Liver (tissue), 9 donors: ENCODE data around the gene OR10H4. TPM values are rescaled to one million over a fixed set of nuclear protein-coding genes. Genes with fewer than 3 reads are reported as not detected.

Source experiments
- DNase-seq: peaks from one replicate; pipeline ENCODE4 v3.0.0-alpha.2; 2017; ENCODE audit warnings: low spot score
- H3K27ac ChIP-seq, 2 donors: one replicate each; pipeline ENCODE4 v1.7.0; 2013; ENCODE audit warnings: inconsistent platforms in 2 of 2, low read length in 2 of 2, control low read depth in 1 of 2, low read depth in 1 of 2, mild to moderate bottlenecking in 1 of 2
- H3K27me3 ChIP-seq, 4 donors: one replicate each; pipeline versions ENCODE4 v1.6.1 to v1.7.0; 2013; ENCODE audit warnings: low read length in 3 of 4, inconsistent platforms in 1 of 4, mild to moderate bottlenecking in 1 of 4, moderate library complexity in 1 of 4; ENCODE audit not compliant: control insufficient read depth in 4 of 4, insufficient read depth in 4 of 4
- H3K36me3 ChIP-seq, 4 donors: one replicate each; pipeline versions ENCODE4 v1.6.1 to v1.7.0; 2013; ENCODE audit warnings: low read length in 3 of 4, mild to moderate bottlenecking in 3 of 4, low read depth in 1 of 4, moderate library complexity in 1 of 4; ENCODE audit not compliant: control insufficient read depth in 4 of 4, insufficient read depth in 3 of 4
- H3K4me1 ChIP-seq, 4 donors: one replicate each; pipeline versions ENCODE4 v1.6.1 to v1.7.0; 2013; ENCODE audit warnings: low read length in 3 of 4, mild to moderate bottlenecking in 3 of 4, moderate library complexity in 1 of 4; ENCODE audit not compliant: control insufficient read depth in 4 of 4, insufficient read depth in 4 of 4
- H3K4me3 ChIP-seq, 3 donors: one replicate each; pipeline versions ENCODE4 v1.6.1 to v1.7.0; 2013; ENCODE audit warnings: low read length in 3 of 3, control low read depth in 1 of 3, low read depth in 1 of 3, mild to moderate bottlenecking in 1 of 3
- H3K9ac ChIP-seq, 2 donors: one replicate each; pipeline ENCODE4 v1.7.0; 2013; ENCODE audit warnings: low read length in 2 of 2, mild to moderate bottlenecking in 2 of 2, moderate library complexity in 2 of 2, control low read depth in 1 of 2, low read depth in 1 of 2
- H3K9me3 ChIP-seq, 4 donors: one replicate each; pipeline versions ENCODE4 v1.6.1 to v1.7.0; 2013; ENCODE audit warnings: low read length in 3 of 4; ENCODE audit not compliant: control insufficient read depth in 4 of 4
- ATF3 ChIP-seq: IDR thresholded peaks from 2 replicates; pipeline ENCODE4 v1.6.1; 2016; ENCODE audit warnings: antibody characterized with exemption
- EGR1 ChIP-seq, 2 donors: IDR thresholded peaks; 2 replicates each; pipeline ENCODE4 v1.6.1; 2016 to 2018; ENCODE audit warnings: antibody characterized with exemption in 2 of 2, low read depth in 2 of 2
- FOXA2 ChIP-seq: IDR thresholded peaks from 2 replicates; pipeline ENCODE4 v1.6.1; 2016; ENCODE audit warnings: antibody characterized with exemption
- GABPA ChIP-seq, 2 donors: IDR thresholded peaks in 1 of 2; conservative IDR thresholded peaks in 1 of 2; 2 replicates each; pipeline ENCODE4 v1.6.1; 2016; ENCODE audit warnings: antibody characterized with exemption in 2 of 2, mild to moderate bottlenecking in 1 of 2, moderate library complexity in 1 of 2
- HNF4A ChIP-seq, 2 donors: conservative IDR thresholded peaks; 2 replicates each; pipeline ENCODE4 v1.6.1; 2016; ENCODE audit warnings: antibody characterized with exemption in 2 of 2, mild to moderate bottlenecking in 2 of 2
- HNF4G ChIP-seq: IDR thresholded peaks from 2 replicates; pipeline ENCODE4 v1.6.1; 2016; ENCODE audit warnings: antibody characterized with exemption
- JUND ChIP-seq, 2 donors: IDR thresholded peaks; 2 replicates each; pipeline ENCODE4 v1.6.1; 2016; ENCODE audit warnings: antibody characterized with exemption in 2 of 2
- MAX ChIP-seq: IDR thresholded peaks from 2 replicates; pipeline ENCODE4 v1.6.1; 2016; ENCODE audit warnings: antibody characterized with exemption
- RAD21 ChIP-seq, 2 donors: IDR thresholded peaks; 2 replicates each; pipeline ENCODE4 v1.6.1; 2016; ENCODE audit warnings: antibody characterized with exemption in 2 of 2, mild to moderate bottlenecking in 2 of 2
- RXRA ChIP-seq, 2 donors: IDR thresholded peaks; 2 replicates each; pipeline ENCODE4 v1.6.1; 2017 to 2018; ENCODE audit warnings: antibody characterized with exemption in 2 of 2, mild to moderate bottlenecking in 1 of 2
- SP1 ChIP-seq: IDR thresholded peaks from 2 replicates; pipeline ENCODE4 v1.6.1; 2018; ENCODE audit warnings: antibody characterized with exemption, mild to moderate bottlenecking
- TAF1 ChIP-seq: conservative IDR thresholded peaks from 2 replicates; pipeline ENCODE4 v1.6.1; 2016; ENCODE audit warnings: antibody characterized with exemption, mild to moderate bottlenecking
- YY1 ChIP-seq: IDR thresholded peaks from 2 replicates; pipeline ENCODE4 v1.6.1; 2016; ENCODE audit warnings: antibody characterized with exemption, mild to moderate bottlenecking
- WGBS: extraction: QIAGEN DNeasy Blood & Tissue Kit; methylation state at CpG from one replicate; pipeline ENCODE4 v1.1.7; 2013; 5-methylcytosine and 5-hydroxymethylcytosine counted together
- polyA plus RNA-seq, 2 donors: library from polyadenylated mRNA; stranded (reverse) in 1 of 2; unstranded in 1 of 2; fragments of 200-250 nt in 1 of 2; fragments of >200 nt in 1 of 2; fragmentation: Nextera tagmentation in 1 of 2; extraction: Ambion mirVana in 1 of 2; gene quantifications; one replicate each; pipeline versions ENCODE4 v1.2.1 to v1.2.3, GENCODE V29; 2013 to 2015
- total RNA-seq, 2 donors: library from RNA; depleted of rRNA; stranded (reverse); fragments of >200 nt; gene quantifications; one replicate each; pipeline ENCODE4 v1.2.3, GENCODE V29; 2014
- TF ChIP-seq, protein P1 (sequence below): IDR thresholded peaks from 2 replicates; pipeline ENCODE4 v1.6.1; 2016; ENCODE audit warnings: antibody characterized with exemption, mild to moderate bottlenecking
- TF ChIP-seq, protein P2 (sequence below): IDR thresholded peaks from 2 replicates; pipeline ENCODE4 v1.6.1; 2016; ENCODE audit warnings: antibody characterized with exemption
- TF ChIP-seq, protein P3 (sequence below): fragments of 150-350 bp; IDR thresholded peaks from 2 replicates; pipeline ENCODE4 v1.5.1; 2017; ENCODE audit warnings: improper control_type of control experiment, low read depth, low read length; ENCODE audit not compliant: missing input control
- donor health status: healthy.
- donor health status: healthy.
- donor health status: healthy.
- donor health status: healthy.
- donor health status: healthy.

Gene OR10H4
- total and polyA plus RNA-seq, 4 donors = not detected

DNA sequence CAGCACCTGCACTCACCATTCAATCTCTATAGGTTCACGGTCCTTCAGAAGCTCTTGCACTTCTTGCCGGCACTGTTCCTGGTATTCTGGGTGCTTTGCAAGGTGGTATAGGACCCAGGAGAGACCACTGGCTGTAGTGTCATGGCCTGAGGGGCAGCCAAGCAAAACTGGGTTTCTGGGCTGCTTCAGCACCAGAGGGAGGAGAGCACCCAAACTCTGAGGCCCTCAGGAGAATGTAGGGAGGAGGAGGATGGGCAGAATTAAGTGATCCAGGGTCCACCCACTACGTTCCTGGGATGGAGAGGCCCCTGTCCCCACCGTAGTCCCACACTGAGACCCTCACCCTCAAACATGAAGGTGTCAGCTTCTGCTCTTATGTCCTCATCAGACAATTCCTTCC is 26.8 kb upstream of the OR10H4 start:
- TF ChIP-seq SP1 = no peak
- no peak for TF ChIP-seq ATF3
- no peak for TF ChIP-seq RAD21 (IDR thresholded peaks at IDR 0.05)
- TF ChIP-seq, protein P1, sequence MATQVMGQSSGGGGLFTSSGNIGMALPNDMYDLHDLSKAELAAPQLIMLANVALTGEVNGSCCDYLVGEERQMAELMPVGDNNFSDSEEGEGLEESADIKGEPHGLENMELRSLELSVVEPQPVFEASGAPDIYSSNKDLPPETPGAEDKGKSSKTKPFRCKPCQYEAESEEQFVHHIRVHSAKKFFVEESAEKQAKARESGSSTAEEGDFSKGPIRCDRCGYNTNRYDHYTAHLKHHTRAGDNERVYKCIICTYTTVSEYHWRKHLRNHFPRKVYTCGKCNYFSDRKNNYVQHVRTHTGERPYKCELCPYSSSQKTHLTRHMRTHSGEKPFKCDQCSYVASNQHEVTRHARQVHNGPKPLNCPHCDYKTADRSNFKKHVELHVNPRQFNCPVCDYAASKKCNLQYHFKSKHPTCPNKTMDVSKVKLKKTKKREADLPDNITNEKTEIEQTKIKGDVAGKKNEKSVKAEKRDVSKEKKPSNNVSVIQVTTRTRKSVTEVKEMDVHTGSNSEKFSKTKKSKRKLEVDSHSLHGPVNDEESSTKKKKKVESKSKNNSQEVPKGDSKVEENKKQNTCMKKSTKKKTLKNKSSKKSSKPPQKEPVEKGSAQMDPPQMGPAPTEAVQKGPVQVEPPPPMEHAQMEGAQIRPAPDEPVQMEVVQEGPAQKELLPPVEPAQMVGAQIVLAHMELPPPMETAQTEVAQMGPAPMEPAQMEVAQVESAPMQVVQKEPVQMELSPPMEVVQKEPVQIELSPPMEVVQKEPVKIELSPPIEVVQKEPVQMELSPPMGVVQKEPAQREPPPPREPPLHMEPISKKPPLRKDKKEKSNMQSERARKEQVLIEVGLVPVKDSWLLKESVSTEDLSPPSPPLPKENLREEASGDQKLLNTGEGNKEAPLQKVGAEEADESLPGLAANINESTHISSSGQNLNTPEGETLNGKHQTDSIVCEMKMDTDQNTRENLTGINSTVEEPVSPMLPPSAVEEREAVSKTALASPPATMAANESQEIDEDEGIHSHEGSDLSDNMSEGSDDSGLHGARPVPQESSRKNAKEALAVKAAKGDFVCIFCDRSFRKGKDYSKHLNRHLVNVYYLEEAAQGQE = no peak
- no peak for TF ChIP-seq RXRA (IDR thresholded peaks at IDR 0.05)
- no peak for TF ChIP-seq JUND (IDR thresholded peaks at IDR 0.05)
- TF ChIP-seq, protein P2, sequence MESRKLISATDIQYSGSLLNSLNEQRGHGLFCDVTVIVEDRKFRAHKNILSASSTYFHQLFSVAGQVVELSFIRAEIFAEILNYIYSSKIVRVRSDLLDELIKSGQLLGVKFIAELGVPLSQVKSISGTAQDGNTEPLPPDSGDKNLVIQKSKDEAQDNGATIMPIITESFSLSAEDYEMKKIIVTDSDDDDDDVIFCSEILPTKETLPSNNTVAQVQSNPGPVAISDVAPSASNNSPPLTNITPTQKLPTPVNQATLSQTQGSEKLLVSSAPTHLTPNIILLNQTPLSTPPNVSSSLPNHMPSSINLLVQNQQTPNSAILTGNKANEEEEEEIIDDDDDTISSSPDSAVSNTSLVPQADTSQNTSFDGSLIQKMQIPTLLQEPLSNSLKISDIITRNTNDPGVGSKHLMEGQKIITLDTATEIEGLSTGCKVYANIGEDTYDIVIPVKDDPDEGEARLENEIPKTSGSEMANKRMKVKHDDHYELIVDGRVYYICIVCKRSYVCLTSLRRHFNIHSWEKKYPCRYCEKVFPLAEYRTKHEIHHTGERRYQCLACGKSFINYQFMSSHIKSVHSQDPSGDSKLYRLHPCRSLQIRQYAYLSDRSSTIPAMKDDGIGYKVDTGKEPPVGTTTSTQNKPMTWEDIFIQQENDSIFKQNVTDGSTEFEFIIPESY = no peak
- no peak for TF ChIP-seq HNF4A (conservative IDR thresholded peaks at IDR 0.05)
- no peak for TF ChIP-seq HNF4G
- TF ChIP-seq, protein P3, sequence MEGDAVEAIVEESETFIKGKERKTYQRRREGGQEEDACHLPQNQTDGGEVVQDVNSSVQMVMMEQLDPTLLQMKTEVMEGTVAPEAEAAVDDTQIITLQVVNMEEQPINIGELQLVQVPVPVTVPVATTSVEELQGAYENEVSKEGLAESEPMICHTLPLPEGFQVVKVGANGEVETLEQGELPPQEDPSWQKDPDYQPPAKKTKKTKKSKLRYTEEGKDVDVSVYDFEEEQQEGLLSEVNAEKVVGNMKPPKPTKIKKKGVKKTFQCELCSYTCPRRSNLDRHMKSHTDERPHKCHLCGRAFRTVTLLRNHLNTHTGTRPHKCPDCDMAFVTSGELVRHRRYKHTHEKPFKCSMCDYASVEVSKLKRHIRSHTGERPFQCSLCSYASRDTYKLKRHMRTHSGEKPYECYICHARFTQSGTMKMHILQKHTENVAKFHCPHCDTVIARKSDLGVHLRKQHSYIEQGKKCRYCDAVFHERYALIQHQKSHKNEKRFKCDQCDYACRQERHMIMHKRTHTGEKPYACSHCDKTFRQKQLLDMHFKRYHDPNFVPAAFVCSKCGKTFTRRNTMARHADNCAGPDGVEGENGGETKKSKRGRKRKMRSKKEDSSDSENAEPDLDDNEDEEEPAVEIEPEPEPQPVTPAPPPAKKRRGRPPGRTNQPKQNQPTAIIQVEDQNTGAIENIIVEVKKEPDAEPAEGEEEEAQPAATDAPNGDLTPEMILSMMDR = no peak
- TF ChIP-seq GABPA (IDR thresholded peaks at IDR 0.05 in 1 of 2, conservative IDR thresholded peaks at IDR 0.05 in 1 of 2) = no peak
- TF ChIP-seq FOXA2 = no peak
- TF ChIP-seq TAF1 = no peak
- Histone ChIP-seq H3K27ac (no peak overlapping the region), H3K36me3 (peaks cover 5 to 44% (median 34%) of the 10 kb centered on the region in 4 donors), H3K9ac (no peak overlapping the region), H3K4me3 (no peak overlapping the region), H3K4me1 (peaks cover 3 to 23% (median 17%) of the 10 kb centered on the region in 4 donors), H3K27me3 (no peaks in the 10 kb centered on the region), H3K9me3 (no peaks in the 10 kb centered on the region)
- whole genome bisulfite sequencing = 80% methylated on average over 4 of the region's 4 CpGs
- no peak for DNase-seq

DNA sequence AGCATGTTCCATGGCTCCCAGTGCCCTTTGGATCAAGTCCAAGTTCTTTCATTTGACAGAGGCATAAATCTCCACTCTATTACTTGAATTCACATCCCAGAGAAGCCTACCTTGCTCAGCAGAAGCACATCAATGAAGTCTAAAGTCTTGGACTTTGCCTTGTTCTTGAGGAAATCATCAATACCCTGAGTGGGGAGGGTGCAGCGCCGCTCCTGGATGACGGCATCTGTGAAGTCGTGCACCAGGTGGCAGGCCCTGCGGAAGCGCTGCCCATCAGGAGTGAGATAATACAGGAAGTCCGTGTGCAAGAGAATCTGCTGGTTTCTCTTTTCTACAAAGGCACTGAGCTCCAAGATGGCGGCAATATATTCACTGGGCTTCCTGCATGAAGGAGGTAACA is 25.1 kb upstream of the OR10H4 start:
- Histone ChIP-seq H3K4me1 (peaks cover 5 to 39% (median 24%) of the 10 kb centered on the region in 4 donors), H3K27me3 (no peaks in the 10 kb centered on the region), H3K36me3 (peaks cover 5 to 38% (median 29%) of the 10 kb centered on the region in 4 donors), H3K4me3 (no peak overlapping the region), H3K9ac (no peak overlapping the region), H3K27ac (no peak overlapping the region), H3K9me3 (no peaks in the 10 kb centered on the region)
- TF ChIP-seq MAX = no peak
- no peak for TF ChIP-seq GABPA (IDR thresholded peaks at IDR 0.05 in 1 of 2, conservative IDR thresholded peaks at IDR 0.05 in 1 of 2)
- no peak for TF ChIP-seq HNF4A (conservative IDR thresholded peaks at IDR 0.05)
- TF ChIP-seq RXRA (IDR thresholded peaks at IDR 0.05) = no peak
- TF ChIP-seq, protein P1 = no peak
- TF ChIP-seq YY1 = no peak
- no peak for TF ChIP-seq EGR1 (IDR thresholded peaks at IDR 0.05; ENCODE audit: low read depth in 2 of 2)
- no peak for TF ChIP-seq FOXA2
- TF ChIP-seq ATF3 = no peak
- no peak for DNase-seq
- 89% methylated on average over 8 of the region's 8 CpGs for WGBS
